Nephron progenitor cell (in vitro differentiated cells): Measurements from ENCODE around the gene ELMOD1.

Source experiments
- DNase-seq: peaks from one replicate; pipeline ENCODE4 v3.0.0; 2021
- H3K27ac Mint-ChIP-seq: 2 replicates; pipeline ENCODE4 v1.8.0; 2021; ENCODE audit warnings: mild to moderate bottlenecking, moderate library complexity, mixed read lengths
- H3K27me3 Mint-ChIP-seq: 2 replicates; pipeline ENCODE4 v1.8.0; 2021; ENCODE audit warnings: mild to moderate bottlenecking, low read depth, mixed read lengths; ENCODE audit not compliant: poor library complexity
- H3K36me3 Mint-ChIP-seq: 2 replicates; pipeline ENCODE4 v1.8.0; 2021; ENCODE audit warnings: low read depth, mixed read lengths
- H3K4me1 Mint-ChIP-seq: 2 replicates; pipeline ENCODE4 v1.8.0; 2021; ENCODE audit warnings: mixed read lengths
- H3K4me3 Mint-ChIP-seq: 2 replicates; pipeline ENCODE4 v1.8.0; 2021; ENCODE audit warnings: mild to moderate bottlenecking, moderate library complexity, mixed read lengths
- H3K9me3 Mint-ChIP-seq: 2 replicates; pipeline ENCODE4 v1.8.0; 2021; ENCODE audit warnings: mild to moderate bottlenecking, moderate library complexity, mixed read lengths
- CTCF ChIP-seq: fragments of 200-600 bp; sonication (generic); IDR thresholded peaks from 2 replicates; pipeline ENCODE4 v1.5.0; 2021; ENCODE audit warnings: antibody characterized with exemption

ELMOD1 gene

DNA sequence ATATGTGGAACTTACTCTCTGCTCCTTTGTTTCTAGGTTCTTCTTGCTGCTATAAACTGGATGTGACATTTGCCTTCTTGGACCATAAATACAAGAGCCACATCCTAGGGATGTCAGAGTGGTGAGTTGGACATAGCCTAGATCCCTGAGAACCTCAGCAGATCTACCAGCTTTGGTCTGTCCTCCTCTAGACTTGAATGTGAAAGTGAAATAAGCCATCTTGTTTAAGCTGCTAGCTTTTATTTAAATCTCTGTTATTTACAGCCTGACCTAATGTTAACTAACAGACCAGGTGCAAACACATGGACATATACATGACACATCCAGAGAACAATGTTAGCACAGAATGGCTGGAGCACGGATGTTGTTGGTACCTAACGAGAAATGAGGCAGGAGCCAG lies 85.0 kb downstream of the ELMOD1 start:
- peaks cover 8% of the 10 kb centered on the region for H3K27me3 Mint-ChIP-seq
- DNase-seq = no peak
- no peak for TF ChIP-seq CTCF
- no peak overlapping the region for H3K27ac Mint-ChIP-seq
- H3K4me3 Mint-ChIP-seq = no peak overlapping the region
- no peaks in the 10 kb centered on the region for H3K9me3 Mint-ChIP-seq
- no peaks in the 10 kb centered on the region for H3K4me1 Mint-ChIP-seq
- no peaks in the 10 kb centered on the region for H3K36me3 Mint-ChIP-seq

GRCh38 chr11:107676336-107677057 lies 85.5 kb downstream of the ELMOD1 start:
- Mint-ChIP-seq H3K9me3 (no peaks in the 10 kb centered on the region), H3K4me1 (no peaks in the 10 kb centered on the region), H3K27ac (no peak overlapping the region), H3K36me3 (no peaks in the 10 kb centered on the region), H3K4me3 (no peak overlapping the region), H3K27me3 (peaks cover 8% of the 10 kb centered on the region)
- TF ChIP-seq CTCF = no peak
- DNase-seq = no peak

GRCh38 chr11:107677924-107678631 lies 87.1 kb downstream of the ELMOD1 start:
- Mint-ChIP-seq H3K27me3 (peaks cover 17% of the 10 kb centered on the region), H3K4me3 (no peak overlapping the region), H3K4me1 (no peaks in the 10 kb centered on the region), H3K27ac (no peak overlapping the region), H3K36me3 (no peaks in the 10 kb centered on the region), H3K9me3 (no peaks in the 10 kb centered on the region)
- no peak for DNase-seq
- TF ChIP-seq CTCF = no peak

GRCh38 chr11:107678632-107678971 lies 87.7 kb downstream of the ELMOD1 start:
- no peak for TF ChIP-seq CTCF

DNA sequence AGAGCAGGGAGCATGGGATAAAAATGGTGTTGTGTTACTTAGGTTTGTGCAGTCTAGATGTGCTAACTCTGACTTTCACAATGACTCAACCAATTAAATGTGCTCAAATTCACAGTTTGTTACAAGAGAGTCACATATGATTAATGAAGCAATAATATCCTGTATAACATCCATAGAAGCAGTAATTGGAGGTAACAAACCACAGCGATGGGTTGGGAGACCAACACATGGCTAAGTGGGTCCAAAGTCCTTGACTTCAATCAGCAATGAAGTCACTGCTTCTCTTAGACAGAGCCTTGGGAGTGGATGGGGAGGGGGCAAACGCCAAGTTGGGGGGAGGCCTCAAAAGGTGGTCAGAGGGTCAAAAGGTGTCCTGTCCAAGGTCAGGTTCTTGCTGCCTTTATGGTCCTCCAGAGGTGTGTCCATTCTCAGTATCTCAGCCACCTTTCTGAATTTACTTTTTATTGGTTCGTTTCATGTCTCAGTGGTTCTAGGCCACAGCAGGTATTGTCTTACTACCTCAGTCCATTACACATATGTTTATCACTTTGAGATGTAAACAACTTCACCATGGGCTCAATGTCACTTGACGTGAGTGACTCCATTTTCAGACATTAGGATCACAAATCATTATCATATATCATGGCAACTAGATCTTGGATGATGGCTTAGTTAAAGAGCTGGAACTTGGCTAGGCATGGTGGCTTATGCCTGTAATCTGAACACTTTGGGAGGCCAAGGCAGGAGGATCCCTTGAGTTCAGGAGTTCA lies 88.5 kb downstream of the ELMOD1 start:
- DNase-seq = no peak
- H3K4me3 Mint-ChIP-seq = no peak overlapping the region
- H3K9me3 Mint-ChIP-seq = no peaks in the 10 kb centered on the region
- H3K27ac Mint-ChIP-seq = no peak overlapping the region
- peaks cover 17% of the 10 kb centered on the region for H3K27me3 Mint-ChIP-seq
- no peak for TF ChIP-seq CTCF
- no peaks in the 10 kb centered on the region for H3K36me3 Mint-ChIP-seq
- H3K4me1 Mint-ChIP-seq = no peaks in the 10 kb centered on the region

More at GRCh38 chr11:107678632-107678971, 87.7 kb downstream of the ELMOD1 start:
- Mint-ChIP-seq H3K4me3 (no peak overlapping the region), H3K4me1 (no peaks in the 10 kb centered on the region), H3K36me3 (no peaks in the 10 kb centered on the region), H3K27ac (no peak overlapping the region), H3K27me3 (peaks cover 17% of the 10 kb centered on the region), H3K9me3 (no peaks in the 10 kb centered on the region)
- no peak for DNase-seq
